Heart left ventricle (tissue), 16 donors: ENCODE results near the gene GNPAT. TPM values are rescaled to one million over a fixed set of nuclear protein-coding genes. Genes with fewer than 3 reads are reported as not detected.

ENCODE experiments used
- ATAC-seq, 4 donors: fragments of 200-7000 bp; cut with Tn5 transposase; one replicate each; pipeline ENCODE4 v1.9.1; 2020 to 2022; ENCODE audit warnings: moderate library complexity in 4 of 4, mild to moderate bottlenecking in 3 of 4, moderate number of reproducible peaks in 1 of 4
- DNase-seq, 5 donors: peaks; one replicate each; pipeline ENCODE4 v3.0.0-alpha.2; 2020
- H3K27ac ChIP-seq, 12 donors: fragments of 200-600 bp; sonication (generic) in 4 of 12; one replicate each; pipeline versions ENCODE4 v1.5.0 to v1.8.0; 2016 to 2022; ENCODE audit warnings: mild to moderate bottlenecking in 2 of 12
- H3K27me3 ChIP-seq, 9 donors: fragments of 200-600 bp; sonication (generic) in 2 of 9; one replicate each; pipeline versions ENCODE4 v1.5.1 to v1.8.0; 2016 to 2022; ENCODE audit warnings: mild to moderate bottlenecking in 3 of 9
- H3K36me3 ChIP-seq, 9 donors: fragments of 200-600 bp; sonication (generic) in 2 of 9; one replicate each; pipeline versions ENCODE4 v1.5.0 to v1.8.0; 2018 to 2022; ENCODE audit warnings: mild to moderate bottlenecking in 2 of 9
- H3K4me1 ChIP-seq, 12 donors: fragments of 200-600 bp; sonication (generic) in 4 of 12; one replicate each; pipeline versions ENCODE4 v1.5.0 to v1.8.0; 2016 to 2022; ENCODE audit warnings: mild to moderate bottlenecking in 3 of 12
- H3K4me3 ChIP-seq, 12 donors: fragments of 200-600 bp; sonication (generic) in 4 of 12; one replicate each; pipeline versions ENCODE4 v1.5.0 to v1.8.0; 2017 to 2022; ENCODE audit warnings: mild to moderate bottlenecking in 9 of 12, moderate library complexity in 4 of 12
- H3K9me3 ChIP-seq, 12 donors: fragments of 200-600 bp; sonication (generic) in 4 of 12; one replicate each; pipeline versions ENCODE4 v1.5.0 to v1.8.0; 2016 to 2022; ENCODE audit warnings: mild to moderate bottlenecking in 1 of 12
- POLR2A ChIP-seq, 2 donors: fragments of 450-650 bp; IDR thresholded peaks; one replicate each; pipeline ENCODE4 v1.6.1; 2017; ENCODE audit warnings: antibody characterized with exemption in 2 of 2, mild to moderate bottlenecking in 2 of 2, moderate library complexity in 2 of 2
- WGBS, 4 donors: extraction: QIAGEN DNeasy Blood & Tissue Kit in 2 of 4; methylation state at CpG; one replicate each; pipeline versions ENCODE4 v1.1.5 to v1.1.7; 2013 to 2018; 5-methylcytosine and 5-hydroxymethylcytosine counted together
- intact Hi-C, 10 donors: fragments of 100-400 bp; cut with DNase I; formaldehyde crosslinking; loops; one replicate each; pipeline versions ENCODE4 v1.11.1 to v1.14.2; 2022
- polyA plus RNA-seq, 2 donors: library from polyadenylated mRNA; stranded (reverse); fragments of 200-250 nt; gene quantifications; one replicate each; pipeline ENCODE4 v1.2.3, GENCODE V29; 2013
- total RNA-seq, 9 donors: library from RNA; depleted of rRNA in 2 of 9; stranded (reverse); fragments of >200 nt in 2 of 9; fragmentation: NEBNext Ultra II Directional in 3 of 9; extraction: Animal tissue kit (Norgen Biotek cat#: 25700) in 3 of 9; gene quantifications; one replicate each; pipeline versions ENCODE4 v1.1.0 to v1.2.4, GENCODE V29; 2016 to 2023
- TF ChIP-seq, protein P1 (sequence below), 12 donors: fragments of 200-600 bp; sonication (generic) in 4 of 12; IDR thresholded peaks; one replicate each; pipeline versions ENCODE4 v1.5.0 to v1.8.0; 2018 to 2022; ENCODE audit warnings: antibody characterized with exemption in 12 of 12, mild to moderate bottlenecking in 5 of 12
- donor health status: ischemic (EF 13 %, LVEDD 7.1; RV severe dilation, severe dysfunction).
- donor health status: healthy with polysubstance abuse.
- donor health status: DM: no; HTN: yes; CAD: no.
- donor health status: DM: no; HTN: no; CAD: no.
- donor health status: ischemic (EF 25% LVEDD 6.9; RV normal size, moderate dysfunction).
- donor health status: ischemic (EF 25% LVEDD 5.7; RV mildly dilated, moderate dysfunction).
- donor health status: healthy.
- donor health status: DM: yes; HTN: yes; CAD: no.
- donor health status: ischemic (EF 35%, LVEDD 5.7; RV mildly dilated, moderate dysfunction).
- donor health status: nonischemic (EF 11% LVEDD 7.7; RV severe dilation, severe dysfunction).
- donor health status: DM: yes; HTN: yes; CAD: no.
- donor health status: PGD.
- donor health status: ischemic (EF 29% LVEDD 5.4; RV normal size, mild dysfunction).
- donor health status: nonischemic (EF 23%, LVEDD 6.1; RV moderate dilation, normal function).

GNPAT gene
- total and polyA plus RNA-seq, 11 donors = 43.3 to 62.6 (median 52.8) TPM

DNA sequence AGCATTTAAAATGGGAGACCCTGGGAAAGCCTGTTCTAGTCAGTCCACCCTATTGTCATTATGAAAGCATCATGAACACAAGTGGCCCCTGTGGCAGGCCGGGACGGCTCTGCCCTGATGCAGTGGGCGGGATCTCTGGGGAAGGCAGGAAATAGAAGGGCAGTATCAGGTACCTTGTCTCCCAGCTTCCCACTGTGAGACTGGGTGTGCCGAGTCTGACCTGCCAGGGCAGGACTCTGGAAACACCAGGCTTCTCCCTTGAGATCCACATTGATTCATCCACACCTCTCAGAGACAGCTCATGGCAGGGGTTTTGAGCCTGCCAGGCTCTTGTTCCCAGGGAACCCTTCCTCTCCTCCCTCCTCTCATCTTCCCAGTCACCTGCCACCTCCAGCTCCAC is 24.5 kb upstream of the GNPAT start:
- H3K4me3 ChIP-seq = no peak overlapping the region
- H3K27ac ChIP-seq = no peak overlapping the region
- peaks cover 0 to 22% (median 0%) of the 10 kb centered on the region in 9 donors for H3K27me3 ChIP-seq
- no peak for ATAC-seq
- intact Hi-C loops = loop anchor here in 3 of 10 donors (10.0 kb wide), 2 partner anchors 122 to 202 kb away; no protein-coding TSS in a partner anchor
- H3K4me1 ChIP-seq = peaks cover 0 to 3% (median 0%) of the 10 kb centered on the region in 12 donors
- no peak for DNase-seq
- 45 to 54% (median 50%) methylated on average over 3 to 4 of the region's 4 CpGs for WGBS, 4 donors
- H3K9me3 ChIP-seq = no peaks in the 10 kb centered on the region
- no peaks in the 10 kb centered on the region for H3K36me3 ChIP-seq
- TF ChIP-seq POLR2A (IDR thresholded peaks at IDR 0.05) = no peak
- TF ChIP-seq, protein P1, sequence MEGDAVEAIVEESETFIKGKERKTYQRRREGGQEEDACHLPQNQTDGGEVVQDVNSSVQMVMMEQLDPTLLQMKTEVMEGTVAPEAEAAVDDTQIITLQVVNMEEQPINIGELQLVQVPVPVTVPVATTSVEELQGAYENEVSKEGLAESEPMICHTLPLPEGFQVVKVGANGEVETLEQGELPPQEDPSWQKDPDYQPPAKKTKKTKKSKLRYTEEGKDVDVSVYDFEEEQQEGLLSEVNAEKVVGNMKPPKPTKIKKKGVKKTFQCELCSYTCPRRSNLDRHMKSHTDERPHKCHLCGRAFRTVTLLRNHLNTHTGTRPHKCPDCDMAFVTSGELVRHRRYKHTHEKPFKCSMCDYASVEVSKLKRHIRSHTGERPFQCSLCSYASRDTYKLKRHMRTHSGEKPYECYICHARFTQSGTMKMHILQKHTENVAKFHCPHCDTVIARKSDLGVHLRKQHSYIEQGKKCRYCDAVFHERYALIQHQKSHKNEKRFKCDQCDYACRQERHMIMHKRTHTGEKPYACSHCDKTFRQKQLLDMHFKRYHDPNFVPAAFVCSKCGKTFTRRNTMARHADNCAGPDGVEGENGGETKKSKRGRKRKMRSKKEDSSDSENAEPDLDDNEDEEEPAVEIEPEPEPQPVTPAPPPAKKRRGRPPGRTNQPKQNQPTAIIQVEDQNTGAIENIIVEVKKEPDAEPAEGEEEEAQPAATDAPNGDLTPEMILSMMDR (IDR thresholded peaks at IDR 0.05) = no peak

DNA sequence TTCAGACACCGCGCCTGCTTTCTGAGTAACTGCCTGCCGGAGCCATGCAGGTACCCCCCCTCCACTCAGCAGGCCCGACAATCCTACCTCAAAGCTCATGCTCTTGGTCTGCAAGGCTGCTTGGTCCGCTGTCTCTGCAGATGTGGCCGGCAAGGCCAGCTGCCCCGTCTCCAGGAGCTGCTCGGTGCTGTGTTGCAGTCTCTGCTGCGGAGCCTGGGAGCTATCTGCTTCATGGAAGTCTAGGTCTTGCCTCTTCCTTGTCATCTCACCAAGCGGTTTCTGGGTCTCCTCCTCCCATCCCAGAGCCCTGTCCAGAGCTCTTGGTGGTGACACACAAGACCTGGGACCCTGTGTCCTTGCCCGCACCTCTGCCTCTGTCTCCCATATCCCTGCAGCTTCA is 24.0 kb upstream of the GNPAT start:
- H3K9me3 ChIP-seq = no peaks in the 10 kb centered on the region
- no peaks in the 10 kb centered on the region for H3K36me3 ChIP-seq
- H3K27ac ChIP-seq = no peak overlapping the region
- peaks cover 0 to 22% (median 0%) of the 10 kb centered on the region in 9 donors for H3K27me3 ChIP-seq
- intact Hi-C loops = loop anchor here in 3 of 10 donors (10.0 kb wide), 2 partner anchors 122 to 202 kb away; no protein-coding TSS in a partner anchor
- 85 to 89% (median 86%) methylated on average over 11 of the region's 11 CpGs for WGBS, 4 donors
- TF ChIP-seq, protein P1 (IDR thresholded peaks at IDR 0.05) = no peak
- TF ChIP-seq POLR2A (IDR thresholded peaks at IDR 0.05) = no peak
- ATAC-seq (no peak), DNase-seq (no peak)
- H3K4me3 ChIP-seq = no peak overlapping the region
- H3K4me1 ChIP-seq = no peaks in the 10 kb centered on the region

DNA sequence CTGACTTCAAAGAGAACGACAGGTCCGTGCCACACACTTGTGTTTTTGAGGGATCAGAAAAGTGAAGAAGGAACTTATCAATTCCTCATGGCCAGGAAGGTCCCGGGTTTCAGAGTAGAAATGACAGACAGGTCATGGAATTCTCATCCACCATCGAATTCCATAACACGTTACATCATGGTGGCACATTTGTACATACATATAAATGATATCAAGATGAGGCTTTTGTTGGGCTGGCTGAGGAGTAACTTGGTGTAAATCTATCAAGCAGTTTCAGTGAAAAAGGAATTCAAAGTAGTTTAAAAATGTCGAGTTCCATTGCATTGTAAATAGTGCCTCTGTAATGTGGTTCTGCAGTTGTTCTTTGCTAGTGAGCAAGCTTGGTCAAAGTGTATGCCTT is 22.9 kb upstream of the GNPAT start:
- peaks cover 0 to 9% (median 3%) of the 10 kb centered on the region in 9 donors for H3K36me3 ChIP-seq
- peaks cover 0 to 18% (median 0%) of the 10 kb centered on the region in 9 donors for H3K27me3 ChIP-seq
- no peaks in the 10 kb centered on the region for H3K9me3 ChIP-seq
- no peak overlapping the region for H3K27ac ChIP-seq
- no peaks in the 10 kb centered on the region for H3K4me1 ChIP-seq
- DNase-seq = no peak
- intact Hi-C loops = loop anchor here in 3 of 10 donors (10.0 kb wide), 2 partner anchors 123 to 203 kb away; no protein-coding TSS in a partner anchor
- ATAC-seq = no peak
- no peak overlapping the region for H3K4me3 ChIP-seq
- no peak for TF ChIP-seq POLR2A (IDR thresholded peaks at IDR 0.05)
- TF ChIP-seq, protein P1 (IDR thresholded peaks at IDR 0.05) = no peak
- 75 to 85% (median 79%) methylated on average over 6 of the region's 6 CpGs for WGBS, 4 donors

DNA sequence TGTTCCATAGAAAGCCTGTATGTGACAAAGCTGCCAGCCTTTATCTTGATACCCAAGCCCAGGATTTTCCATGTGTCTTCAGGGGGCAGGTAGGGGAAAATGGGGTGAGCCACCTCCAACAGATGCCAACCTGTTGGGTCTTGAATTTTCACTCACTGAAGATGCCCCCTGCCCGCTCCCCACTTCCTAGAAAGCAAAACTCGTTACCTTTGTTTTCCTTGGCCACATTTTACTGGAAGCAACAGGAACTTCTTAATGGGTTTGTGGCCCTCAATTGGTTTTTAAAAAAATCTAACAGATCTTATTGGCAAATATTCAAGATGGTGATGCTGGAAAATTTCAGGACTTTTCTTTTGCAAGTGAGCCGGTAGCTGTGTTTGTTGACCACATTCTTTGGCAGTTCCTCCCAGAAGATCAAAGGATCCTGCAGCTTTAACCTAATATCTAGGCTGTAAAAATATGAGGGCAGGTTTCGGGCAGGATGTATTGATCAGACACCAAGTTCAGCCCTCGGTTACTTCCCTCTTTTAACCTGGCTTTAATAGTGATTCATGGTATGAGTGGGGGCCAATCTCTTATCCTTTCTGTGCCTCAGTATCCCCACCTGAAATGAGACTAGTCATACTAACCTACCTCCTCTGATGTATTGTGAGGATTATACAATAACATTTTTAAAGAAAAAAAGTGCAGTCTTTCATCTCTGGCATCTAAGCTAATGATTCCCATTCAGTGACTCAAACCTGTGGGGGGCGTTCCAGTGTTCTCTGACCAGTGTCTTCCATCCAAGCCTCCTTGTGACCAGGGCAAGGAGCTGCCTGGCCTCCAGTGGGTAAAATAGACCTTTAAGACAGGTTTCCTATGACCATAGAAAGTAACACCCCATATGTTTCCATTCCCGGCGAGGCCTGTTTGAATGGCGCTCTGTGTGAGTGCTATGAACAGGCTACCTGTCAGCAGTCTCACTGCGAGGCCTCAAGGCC is 21.3 kb upstream of the GNPAT start:
- intact Hi-C loops = loop anchor here in 4 of 10 donors (5.0 to 10.0 kb wide), 3 partner anchors 125 to 427 kb away; no protein-coding TSS in a partner anchor
- H3K27ac ChIP-seq = no peak overlapping the region
- ATAC-seq (no peak), DNase-seq (no peak)
- peaks cover 0 to 26% (median 19%) of the 10 kb centered on the region in 9 donors for H3K36me3 ChIP-seq
- H3K4me1 ChIP-seq = no peaks in the 10 kb centered on the region
- no peaks in the 10 kb centered on the region for H3K9me3 ChIP-seq
- no peak overlapping the region for H3K4me3 ChIP-seq
- 82 to 89% (median 85%) methylated on average over 10 of the region's 10 CpGs for WGBS, 4 donors
- TF ChIP-seq, protein P1 (IDR thresholded peaks at IDR 0.05) = no peak
- TF ChIP-seq POLR2A (IDR thresholded peaks at IDR 0.05) = no peak
- H3K27me3 ChIP-seq = peaks cover 0 to 12% (median 0%) of the 10 kb centered on the region in 9 donors
